ENCODE data around the gene MKI67. TPM values are rescaled to one million over a fixed set of nuclear protein-coding genes. Genes with fewer than 3 reads are reported as not detected.

The MKI67 gene
- total RNA-seq, 1 experiment from 2014 or later, result 111 TPM

DNA sequence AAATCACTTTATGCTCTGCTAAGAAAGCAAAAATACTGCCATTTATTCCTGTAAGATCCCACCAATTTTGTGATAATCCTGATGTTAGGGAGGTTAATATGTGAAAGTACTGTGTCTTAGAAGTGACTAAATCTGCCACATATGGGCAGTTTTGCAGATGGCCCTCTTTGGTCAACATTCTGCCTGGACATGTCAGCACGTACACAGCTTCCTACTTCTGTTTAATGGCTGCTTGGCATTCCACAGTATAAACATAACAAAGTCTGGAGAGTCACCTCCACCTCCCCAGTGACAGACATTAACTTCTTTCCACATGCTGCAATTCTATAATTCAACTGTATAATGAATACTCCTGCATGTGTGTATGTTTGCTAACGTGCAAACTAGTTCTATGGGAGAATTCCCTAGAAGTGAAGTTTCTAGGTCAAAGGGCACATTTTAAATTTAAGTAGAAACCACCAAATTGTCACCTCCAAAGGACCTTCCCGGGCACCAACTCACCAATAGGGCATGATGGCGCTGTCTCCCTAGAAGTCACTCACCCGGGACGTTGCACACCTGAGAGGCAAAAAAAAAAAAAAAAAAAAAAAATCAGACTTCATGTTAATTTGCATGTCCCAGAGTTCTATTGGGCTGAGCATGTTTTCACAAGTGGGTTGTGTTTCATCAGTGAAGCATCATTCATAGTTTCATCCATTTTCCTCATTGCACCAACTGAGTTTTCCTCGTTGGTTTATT is 38.9 kb downstream of the MKI67 start:
- intact Hi-C loops (cut with micrococcal nuclease; ENCODE audit: unreplicated experiment), result no loop called here
- DNase-seq, result no peak
- H3K27ac Mint-ChIP-seq (ENCODE audit: unreplicated experiment), result no peak overlapping the region
- H3K9me3 Mint-ChIP-seq (ENCODE audit: unreplicated experiment), result no peaks in the 10 kb centered on the region
- H3K4me1 Mint-ChIP-seq (ENCODE audit: low read depth, unreplicated experiment), result no peaks in the 10 kb centered on the region
- H3K36me3 Mint-ChIP-seq (ENCODE audit: insufficient read depth, unreplicated experiment), result no peaks in the 10 kb centered on the region
- TF ChIP-seq CTCF (IDR thresholded peaks at IDR 0.05; ENCODE audit: insufficient read depth in 1 of 2, low read depth in 1 of 2, low read length in 1 of 2, severe bottlenecking in 1 of 2, unreplicated experiment in 1 of 2), result no peak
- ChIA-PET POLR2A (no interaction called here), CTCF (interaction anchor here (1.0 kb wide), 1 partner anchor 11 kb away, joined by 4 read pairs; no protein-coding TSS in a partner anchor)
- H3K36me3 ChIP-seq (ENCODE audit: control insufficient read depth, insufficient read depth, low read length), result no peaks in the 10 kb centered on the region
- peaks cover 3% of the 10 kb centered on the region for H3K27me3 Mint-ChIP-seq (ENCODE audit: insufficient read depth, unreplicated experiment)
- no peaks in the 10 kb centered on the region for H3K9me3 ChIP-seq
- no peak overlapping the region for H3K4me3 ChIP-seq (ENCODE audit: low read depth, low read length)
- no peak overlapping the region for H3K4me3 Mint-ChIP-seq (ENCODE audit: unreplicated experiment)
- H3K27me3 ChIP-seq (replicated peaks; ENCODE audit: control insufficient read depth, insufficient read depth, low read length), result no peaks in the 10 kb centered on the region
- H3K4me1 ChIP-seq, result peaks cover 9% of the 10 kb centered on the region; the same call in 1 of the 2 replicates
- no TSS peak for BruUV-seq (replicated peaks)

DNA sequence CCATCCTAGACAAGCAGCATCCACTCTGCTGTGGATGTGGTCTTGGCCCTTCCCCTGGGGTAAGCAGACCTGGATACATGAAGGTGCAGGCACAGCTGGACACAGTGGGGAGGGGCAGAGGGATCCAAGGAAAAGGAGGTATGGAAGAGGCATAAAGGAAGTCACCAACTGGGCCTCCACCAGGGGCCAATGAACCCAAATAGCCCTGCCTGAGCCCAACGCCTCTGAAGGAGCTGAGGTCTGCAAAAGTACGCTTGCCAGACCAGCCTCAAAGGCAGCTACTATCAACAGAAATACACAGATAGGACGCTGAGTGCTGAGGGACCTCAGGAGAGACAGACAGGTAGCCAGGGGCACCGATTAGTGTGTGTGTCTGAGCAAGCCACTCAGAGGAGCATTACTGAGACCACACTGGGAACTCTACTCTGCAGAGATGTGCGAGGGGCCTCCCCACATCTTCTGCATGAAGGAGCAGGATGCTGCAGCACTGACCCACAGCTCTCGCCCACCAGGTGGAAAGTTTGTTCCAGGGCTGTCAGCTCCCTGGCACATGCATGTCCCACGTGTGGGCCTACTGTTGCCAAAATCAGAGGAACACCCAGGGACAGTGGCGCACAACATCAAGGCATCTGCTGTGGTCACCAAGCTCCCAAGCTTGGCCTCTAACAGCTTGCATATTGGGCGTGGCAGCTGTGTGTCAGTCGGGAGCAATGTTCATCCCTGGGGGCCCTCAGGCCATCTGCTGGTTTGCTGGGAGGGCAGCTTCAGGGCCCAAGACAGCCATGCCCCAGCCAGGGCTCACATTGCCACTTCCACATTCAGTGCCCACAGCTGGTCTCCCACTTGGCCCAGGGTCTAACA is 40.0 kb downstream of the MKI67 start:
- no peak overlapping the region for H3K27ac Mint-ChIP-seq (ENCODE audit: unreplicated experiment)
- Histone ChIP-seq H3K27me3 (replicated peaks; ENCODE audit: control insufficient read depth, insufficient read depth, low read length) (no peaks in the 10 kb centered on the region), H3K9me3 (no peaks in the 10 kb centered on the region), H3K36me3 (ENCODE audit: control insufficient read depth, insufficient read depth, low read length) (no peaks in the 10 kb centered on the region), H3K4me3 (ENCODE audit: low read depth, low read length) (no peak overlapping the region), H3K4me1 (peaks cover 9% of the 10 kb centered on the region; the same call in 1 of the 2 replicates)
- H3K4me1 Mint-ChIP-seq (ENCODE audit: low read depth, unreplicated experiment), result no peaks in the 10 kb centered on the region
- DNase-seq, result no peak
- no peak overlapping the region for H3K4me3 Mint-ChIP-seq (ENCODE audit: unreplicated experiment)
- peaks cover 3% of the 10 kb centered on the region for H3K27me3 Mint-ChIP-seq (ENCODE audit: insufficient read depth, unreplicated experiment)
- no peak for TF ChIP-seq CTCF (IDR thresholded peaks at IDR 0.05; ENCODE audit: insufficient read depth in 1 of 2, low read depth in 1 of 2, low read length in 1 of 2, severe bottlenecking in 1 of 2, unreplicated experiment in 1 of 2)
- H3K9me3 Mint-ChIP-seq (ENCODE audit: unreplicated experiment), result no peaks in the 10 kb centered on the region
- H3K36me3 Mint-ChIP-seq (ENCODE audit: insufficient read depth, unreplicated experiment), result no peaks in the 10 kb centered on the region
- ChIA-PET POLR2A (no interaction called here), CTCF (interaction anchor here (1.0 kb wide), 1 partner anchor 10 kb away, joined by 4 read pairs; no protein-coding TSS in a partner anchor)
- intact Hi-C loops (cut with micrococcal nuclease; ENCODE audit: unreplicated experiment), result no loop called here
- no TSS peak for BruUV-seq (replicated peaks)

DNA sequence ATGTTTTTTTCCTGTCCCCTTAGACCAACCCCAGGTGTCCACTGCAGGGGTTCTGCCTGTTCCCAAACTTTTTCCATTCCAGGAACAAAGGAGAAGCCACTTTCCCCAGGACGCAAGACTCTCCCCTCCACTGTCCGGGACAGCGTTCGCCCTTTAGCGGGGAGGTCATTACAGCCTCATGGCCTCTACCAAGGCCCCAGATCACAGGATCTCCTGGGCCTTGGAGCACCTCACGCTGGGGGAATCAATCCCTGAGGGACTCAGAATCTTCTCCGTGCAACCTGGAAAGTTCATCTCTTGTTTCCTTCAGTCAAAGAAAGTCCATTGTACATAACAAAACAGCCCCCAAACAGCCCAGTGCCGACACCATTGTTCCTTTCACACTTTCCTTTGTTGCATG is 41.2 kb downstream of the MKI67 start:
- Histone ChIP-seq H3K9me3 (no peaks in the 10 kb centered on the region), H3K27me3 (replicated peaks; ENCODE audit: control insufficient read depth, insufficient read depth, low read length) (no peaks in the 10 kb centered on the region), H3K4me3 (ENCODE audit: low read depth, low read length) (no peak overlapping the region), H3K4me1 (peaks cover 9% of the 10 kb centered on the region; the same call in 1 of the 2 replicates), H3K36me3 (ENCODE audit: control insufficient read depth, insufficient read depth, low read length) (no peaks in the 10 kb centered on the region)
- Mint-ChIP-seq H3K4me3 (ENCODE audit: unreplicated experiment) (no peak overlapping the region), H3K4me1 (ENCODE audit: low read depth, unreplicated experiment) (no peaks in the 10 kb centered on the region), H3K27ac (ENCODE audit: unreplicated experiment) (no peak overlapping the region), H3K9me3 (ENCODE audit: unreplicated experiment) (no peaks in the 10 kb centered on the region), H3K36me3 (ENCODE audit: insufficient read depth, unreplicated experiment) (no peaks in the 10 kb centered on the region), H3K27me3 (ENCODE audit: insufficient read depth, unreplicated experiment) (peaks cover 7% of the 10 kb centered on the region)
- POLR2A ChIA-PET, result no interaction called here
- no peak for DNase-seq
- BruUV-seq (replicated peaks), result no TSS peak
- TF ChIP-seq CTCF (IDR thresholded peaks at IDR 0.05; ENCODE audit: insufficient read depth in 1 of 2, low read depth in 1 of 2, low read length in 1 of 2, severe bottlenecking in 1 of 2, unreplicated experiment in 1 of 2), result no peak
- CTCF ChIA-PET, result no interaction called here
- intact Hi-C loops (cut with micrococcal nuclease; ENCODE audit: unreplicated experiment), result no loop called here

Data from Caco-2 (cell line).